ENCODE measurements around the gene CTSS. TPM values are rescaled to one million over a fixed set of nuclear protein-coding genes. Genes with fewer than 3 reads are reported as not detected.
"Not testable (repeated sequence)": the region's sequence is repeated elsewhere in the genome, so short reads cannot be mapped to it uniquely, and the experiment has no call there.

The CTSS gene
- total RNA-seq, 1 experiment from 2014 or later = not detected

DNA sequence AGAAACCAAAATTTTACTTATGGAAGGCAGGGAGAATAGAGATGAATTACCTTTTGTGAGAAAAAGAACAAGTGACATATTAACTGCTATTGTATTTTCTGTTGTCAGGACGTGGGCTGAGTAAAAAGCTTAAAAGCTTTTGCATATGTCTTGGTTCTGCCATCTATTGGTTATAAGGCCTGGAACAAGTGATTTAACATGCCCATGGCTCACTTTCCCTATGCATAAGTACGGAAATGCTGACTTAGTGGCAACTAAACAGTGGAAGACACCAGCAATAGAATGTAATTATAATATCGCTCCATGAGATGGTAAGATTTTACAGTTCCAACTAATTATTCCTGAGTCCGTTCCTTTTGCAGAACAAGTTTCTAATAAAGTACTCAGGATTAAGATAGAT lies 6.7 kb upstream of the CTSS start:
- Histone ChIP-seq H3K4me2 (ENCODE audit: insufficient read depth, insufficient read length, low read length) (no peak overlapping the region), H3K23me2 (ENCODE audit: insufficient read length, low read depth, low read length, poor library complexity, severe bottlenecking) (no peaks in the 10 kb centered on the region), H2BK12ac (ENCODE audit: insufficient read length, low read depth, low read length) (no peak overlapping the region), H3K18ac (ENCODE audit: insufficient read length, low read depth, low read length) (no peak overlapping the region), H3K23ac (ENCODE audit: insufficient read length, low read depth, low read length) (no peak overlapping the region), H2AK5ac (ENCODE audit: insufficient read length, low read length) (no peak overlapping the region), H2BK120ac (ENCODE audit: low read depth, low read length, poor library complexity, severe bottlenecking) (no peak overlapping the region), H3K4ac (ENCODE audit: low read depth, low read length) (no peak overlapping the region), H2AFZ (ENCODE audit: low read length) (no peak overlapping the region), H3K27me3 (ENCODE audit: insufficient read depth, low read length) (no peaks in the 10 kb centered on the region), H2BK20ac (ENCODE audit: low read depth, low read length, poor library complexity, severe bottlenecking) (no peak overlapping the region), H3K27ac (ENCODE audit: insufficient read length, low read depth, low read length) (no peak overlapping the region), H3K4me1 (ENCODE audit: insufficient read depth, low read length) (no peaks in the 10 kb centered on the region), H3K79me2 (ENCODE audit: insufficient read depth, low read length) (no peaks in the 10 kb centered on the region), H4K20me1 (ENCODE audit: control insufficient read depth, insufficient read depth, insufficient read length) (no peaks in the 10 kb centered on the region), H2BK15ac (ENCODE audit: low read depth, low read length) (no peak overlapping the region), H3T11ph (ENCODE audit: low read length) (no peak overlapping the region), H2BK5ac (ENCODE audit: insufficient read length, low read length) (no peak overlapping the region), H3K79me1 (ENCODE audit: insufficient read depth, low read depth, low read length, poor library complexity, severe bottlenecking) (no peaks in the 10 kb centered on the region), H3K9me3 (ENCODE audit: control insufficient read depth, low read depth, low read length) (no peaks in the 10 kb centered on the region), H3K14ac (ENCODE audit: insufficient read depth, low read length) (no peak overlapping the region), H4K91ac (ENCODE audit: insufficient read length, low read depth, low read length) (no peak overlapping the region), H3K9ac (ENCODE audit: extremely low read depth, insufficient read length, low read length) (no peak overlapping the region), H4K5ac (ENCODE audit: insufficient read length, low read depth, low read length) (no peak overlapping the region), H4K8ac (replicated peaks; ENCODE audit: insufficient read length, low read depth, low read length) (no peak overlapping the region), H3K56ac (ENCODE audit: insufficient read length, low read depth, low read length) (no peak overlapping the region)
- Mint-ChIP-seq H3K36me3 (ENCODE audit: insufficient read depth in 1 of 3, low read depth in 3 of 3) (no peaks in the 10 kb centered on the region), H3K4me3 (no peak overlapping the region), H3K9me3 (no peaks in the 10 kb centered on the region), H3K4me1 (no peaks in the 10 kb centered on the region), H3K27ac (no peak overlapping the region), H3K27me3 (ENCODE audit: low read depth) (no peaks in the 10 kb centered on the region; the same call in 1 of the 2 replicates)
- TF ChIP-seq CTCF (conservative IDR thresholded peaks at IDR 0.05) = no peak
- no CpG with 5 or more reads among the region's 4 CpGs for WGBS (ENCODE audit: extremely low coverage, insufficient read length, low lambda C conversion rate)
- DNase-seq = no peak

DNA sequence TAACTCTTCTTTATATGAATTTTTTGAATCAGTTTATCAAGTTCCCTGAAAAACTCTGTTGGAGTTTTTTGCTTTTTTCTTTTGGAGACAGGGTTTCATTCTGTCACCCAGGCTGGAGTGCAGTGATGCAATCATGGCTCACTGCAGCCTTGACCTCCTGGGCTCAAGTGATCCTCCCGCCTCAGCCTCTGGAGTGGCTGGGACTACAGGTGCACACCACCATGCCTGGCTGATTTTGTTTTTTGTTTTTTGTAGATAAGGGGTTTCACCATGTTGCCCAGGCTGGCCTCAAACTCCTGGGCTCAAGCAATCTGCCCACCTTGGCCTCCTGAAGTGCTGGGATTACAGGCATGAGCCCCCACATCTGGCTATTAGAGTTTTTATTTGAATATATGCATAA lies 2.1 kb upstream of the CTSS start:
- H3K9me3 Mint-ChIP-seq; H3K36me3 Mint-ChIP-seq (ENCODE audit: insufficient read depth in 1 of 3, low read depth in 3 of 3); H3K4me3 Mint-ChIP-seq; H4K91ac ChIP-seq (ENCODE audit: insufficient read length, low read depth, low read length); H3K23me2 ChIP-seq (ENCODE audit: insufficient read length, low read depth, low read length, poor library complexity, severe bottlenecking); H2BK120ac ChIP-seq (ENCODE audit: low read depth, low read length, poor library complexity, severe bottlenecking); H3K9ac ChIP-seq (ENCODE audit: extremely low read depth, insufficient read length, low read length); H3K4me2 ChIP-seq (ENCODE audit: insufficient read depth, insufficient read length, low read length); H4K8ac ChIP-seq (replicated peaks; ENCODE audit: insufficient read length, low read depth, low read length); H3K9me3 ChIP-seq (ENCODE audit: control insufficient read depth, low read depth, low read length); H3K4me1 Mint-ChIP-seq; H2BK5ac ChIP-seq (ENCODE audit: insufficient read length, low read length); H2BK15ac ChIP-seq (ENCODE audit: low read depth, low read length); H2BK12ac ChIP-seq (ENCODE audit: insufficient read length, low read depth, low read length); H3K4me1 ChIP-seq (ENCODE audit: insufficient read depth, low read length); H4K20me1 ChIP-seq (ENCODE audit: control insufficient read depth, insufficient read depth, insufficient read length); H3K27ac Mint-ChIP-seq; H3T11ph ChIP-seq (ENCODE audit: low read length); H2AFZ ChIP-seq (ENCODE audit: low read length); H3K4ac ChIP-seq (ENCODE audit: low read depth, low read length); H3K27me3 Mint-ChIP-seq (ENCODE audit: low read depth); H3K79me1 ChIP-seq (ENCODE audit: insufficient read depth, low read depth, low read length, poor library complexity, severe bottlenecking); DNase-seq; H3K14ac ChIP-seq (ENCODE audit: insufficient read depth, low read length); H4K5ac ChIP-seq (ENCODE audit: insufficient read length, low read depth, low read length); H3K79me2 ChIP-seq (ENCODE audit: insufficient read depth, low read length); H3K27me3 ChIP-seq (ENCODE audit: insufficient read depth, low read length); H3K23ac ChIP-seq (ENCODE audit: insufficient read length, low read depth, low read length); H2AK5ac ChIP-seq (ENCODE audit: insufficient read length, low read length); H2BK20ac ChIP-seq (ENCODE audit: low read depth, low read length, poor library complexity, severe bottlenecking); H3K27ac ChIP-seq (ENCODE audit: insufficient read length, low read depth, low read length); H3K18ac ChIP-seq (ENCODE audit: insufficient read length, low read depth, low read length); H3K56ac ChIP-seq (ENCODE audit: insufficient read length, low read depth, low read length): not testable (repeated sequence)
- no CpG with 5 or more reads among the region's 1 CpG for WGBS (ENCODE audit: extremely low coverage, insufficient read length, low lambda C conversion rate)
